ENCODE measurements around the gene SPAG7.
"Not testable (repeated sequence)": the region's sequence is repeated elsewhere in the genome, so short reads cannot be mapped to it uniquely, and the experiment has no call there.

Gene SPAG7

GRCh38 chr17:4920351-4921048, 47.1 kb downstream of the SPAG7 start:
- no peak overlapping the region for H3K4me2 ChIP-seq
- H3K36me3 ChIP-seq (ENCODE audit: insufficient read depth), result no peaks in the 10 kb centered on the region
- H3K9ac ChIP-seq, result no peak overlapping the region
- TF ChIP-seq CTCF (conservative IDR thresholded peaks at IDR 0.05; ENCODE audit: low read depth, low read length), result no peak
- no peaks in the 10 kb centered on the region for H3K79me2 ChIP-seq (ENCODE audit: insufficient read depth, low read depth)
- H3K4me3 ChIP-seq (IDR thresholded peaks at IDR 0.05; ENCODE audit: insufficient read depth, low read depth, low read length), result no peak overlapping the region
- H3K4me1 ChIP-seq (ENCODE audit: low read depth, poor library complexity, severe bottlenecking), result no peaks in the 10 kb centered on the region
- H2AFZ ChIP-seq (ENCODE audit: low read depth), result no peak overlapping the region
- no peak overlapping the region for H3K27ac ChIP-seq
- no peaks in the 10 kb centered on the region for H3K27me3 ChIP-seq (ENCODE audit: insufficient read depth, low read depth)
- H4K20me1 ChIP-seq (ENCODE audit: insufficient read depth), result no peaks in the 10 kb centered on the region

GRCh38 chr17:4919511-4920047, 48.0 kb downstream of the SPAG7 start:
- Histone ChIP-seq H3K79me2 (ENCODE audit: insufficient read depth, low read depth) (no peaks in the 10 kb centered on the region), H2AFZ (ENCODE audit: low read depth) (no peak overlapping the region), H3K27ac (no peak overlapping the region)

GRCh38 chr17:4914551-4914950, 53.1 kb downstream of the SPAG7 start:
- not testable (repeated sequence) for H3K27me3 ChIP-seq (ENCODE audit: insufficient read depth, low read depth); H3K79me2 ChIP-seq (ENCODE audit: insufficient read depth, low read depth); H3K9ac ChIP-seq; H2AFZ ChIP-seq (ENCODE audit: low read depth); H3K4me1 ChIP-seq (ENCODE audit: low read depth, poor library complexity, severe bottlenecking); H3K36me3 ChIP-seq (ENCODE audit: insufficient read depth); H3K4me3 ChIP-seq (IDR thresholded peaks at IDR 0.05; ENCODE audit: insufficient read depth, low read depth, low read length); H3K4me2 ChIP-seq; H4K20me1 ChIP-seq (ENCODE audit: insufficient read depth); H3K27ac ChIP-seq

More at GRCh38 chr17:4919511-4920047, 48.0 kb downstream of the SPAG7 start:
- TF ChIP-seq CTCF (conservative IDR thresholded peaks at IDR 0.05; ENCODE audit: low read depth, low read length), result no peak
- Histone ChIP-seq H3K4me3 (IDR thresholded peaks at IDR 0.05; ENCODE audit: insufficient read depth, low read depth, low read length) (no peak overlapping the region), H3K36me3 (ENCODE audit: insufficient read depth) (no peaks in the 10 kb centered on the region), H3K9ac (no peak overlapping the region), H4K20me1 (ENCODE audit: insufficient read depth) (no peaks in the 10 kb centered on the region), H3K4me1 (ENCODE audit: low read depth, poor library complexity, severe bottlenecking) (no peaks in the 10 kb centered on the region), H3K4me2 (no peak overlapping the region), H3K27me3 (ENCODE audit: insufficient read depth, low read depth) (no peaks in the 10 kb centered on the region)

- no peaks in the 10 kb centered on the region for H3K79me2 ChIP-seq (ENCODE audit: insufficient read depth, low read depth)
- H4K20me1 ChIP-seq (ENCODE audit: insufficient read depth), result no peaks in the 10 kb centered on the region
- H2AFZ ChIP-seq (ENCODE audit: low read depth), result no peak overlapping the region
- H3K4me2 ChIP-seq, result no peak overlapping the region
- no peaks in the 10 kb centered on the region for H3K36me3 ChIP-seq (ENCODE audit: insufficient read depth)
- H3K27ac ChIP-seq, result no peak overlapping the region
- no peak for TF ChIP-seq CTCF (conservative IDR thresholded peaks at IDR 0.05; ENCODE audit: low read depth, low read length)
- H3K9ac ChIP-seq, result no peak overlapping the region
- no peaks in the 10 kb centered on the region for H3K27me3 ChIP-seq (ENCODE audit: insufficient read depth, low read depth)
- no peak overlapping the region for H3K4me3 ChIP-seq (IDR thresholded peaks at IDR 0.05; ENCODE audit: insufficient read depth, low read depth, low read length)
- no peaks in the 10 kb centered on the region for H3K4me1 ChIP-seq (ENCODE audit: low read depth, poor library complexity, severe bottlenecking)
Measured at GRCh38 chr17:4913994-4914393, 53.6 kb downstream of the SPAG7 start.

All from KMS-11 (cell line).